ENCODE measurements around the gene TIMP2.

DNA sequence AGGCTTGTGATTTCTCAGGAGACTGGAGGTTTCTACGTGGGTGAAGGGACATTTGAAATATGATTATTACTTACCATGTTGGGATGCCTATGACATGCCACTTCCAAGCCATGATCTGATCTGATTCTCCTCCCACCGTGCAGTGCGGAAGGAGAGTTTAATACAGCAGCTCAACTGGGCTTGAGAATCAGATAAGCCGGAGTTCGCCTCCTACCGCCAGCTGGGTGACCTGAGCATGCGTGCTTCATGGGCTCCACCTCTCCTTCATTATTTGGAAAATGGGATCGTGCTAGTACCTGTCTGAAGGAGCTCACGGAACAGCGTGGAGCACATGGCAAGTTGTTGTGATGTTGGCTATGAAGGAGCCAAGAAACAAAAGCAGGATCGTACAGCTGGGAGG lies 12.4 kb upstream of the TIMP2 start:
- TF ChIP-seq, protein P1, sequence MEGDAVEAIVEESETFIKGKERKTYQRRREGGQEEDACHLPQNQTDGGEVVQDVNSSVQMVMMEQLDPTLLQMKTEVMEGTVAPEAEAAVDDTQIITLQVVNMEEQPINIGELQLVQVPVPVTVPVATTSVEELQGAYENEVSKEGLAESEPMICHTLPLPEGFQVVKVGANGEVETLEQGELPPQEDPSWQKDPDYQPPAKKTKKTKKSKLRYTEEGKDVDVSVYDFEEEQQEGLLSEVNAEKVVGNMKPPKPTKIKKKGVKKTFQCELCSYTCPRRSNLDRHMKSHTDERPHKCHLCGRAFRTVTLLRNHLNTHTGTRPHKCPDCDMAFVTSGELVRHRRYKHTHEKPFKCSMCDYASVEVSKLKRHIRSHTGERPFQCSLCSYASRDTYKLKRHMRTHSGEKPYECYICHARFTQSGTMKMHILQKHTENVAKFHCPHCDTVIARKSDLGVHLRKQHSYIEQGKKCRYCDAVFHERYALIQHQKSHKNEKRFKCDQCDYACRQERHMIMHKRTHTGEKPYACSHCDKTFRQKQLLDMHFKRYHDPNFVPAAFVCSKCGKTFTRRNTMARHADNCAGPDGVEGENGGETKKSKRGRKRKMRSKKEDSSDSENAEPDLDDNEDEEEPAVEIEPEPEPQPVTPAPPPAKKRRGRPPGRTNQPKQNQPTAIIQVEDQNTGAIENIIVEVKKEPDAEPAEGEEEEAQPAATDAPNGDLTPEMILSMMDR (IDR thresholded peaks at IDR 0.05 in 4 of 5, conservative IDR thresholded peaks at IDR 0.05 in 1 of 5) = no peak
- TF ChIP-seq POLR2A (IDR thresholded peaks at IDR 0.05) = no peak
